Chondrocyte (in vitro differentiated cells): Measurements from ENCODE around the gene SCN2A. TPM values are rescaled to one million over a fixed set of nuclear protein-coding genes. Genes with fewer than 3 reads are reported as not detected.

Source experiments
- DNase-seq: peaks from one replicate; pipeline ENCODE4 v3.0.0; 2021; ENCODE audit warnings: mixed read lengths, low spot score
- H3K27ac Mint-ChIP-seq: one replicate; pipeline ENCODE4 v1.8.0; 2021; ENCODE audit warnings: mild to moderate bottlenecking, moderate library complexity, mixed read lengths; ENCODE audit not compliant: unreplicated experiment
- H3K27me3 Mint-ChIP-seq: 2 replicates; pipeline ENCODE4 v1.8.0; 2021; ENCODE audit warnings: low read depth, mixed read lengths
- H3K36me3 Mint-ChIP-seq: 2 replicates; pipeline ENCODE4 v1.8.0; 2021; ENCODE audit warnings: low read depth, mixed read lengths
- H3K4me1 Mint-ChIP-seq: 2 replicates; pipeline ENCODE4 v1.8.0; 2021; ENCODE audit warnings: low read depth, mild to moderate bottlenecking, mixed read lengths
- H3K4me3 Mint-ChIP-seq: one replicate; pipeline ENCODE4 v1.8.0; 2021; ENCODE audit warnings: mild to moderate bottlenecking, moderate library complexity, mixed read lengths; ENCODE audit not compliant: unreplicated experiment
- H3K9me3 Mint-ChIP-seq: 2 replicates; pipeline ENCODE4 v1.8.0; 2021; ENCODE audit warnings: low read depth, mixed read lengths
- CTCF ChIP-seq: fragments of 200-600 bp; sonication (generic); IDR thresholded peaks from 2 replicates; pipeline ENCODE4 v1.5.0; 2021; ENCODE audit warnings: antibody characterized with exemption, mild to moderate bottlenecking, moderate library complexity
- total RNA-seq: library from RNA; stranded (reverse); gene quantifications from 3 replicates; pipeline ENCODE4 v1.2.1, GENCODE V29; 2021

SCN2A gene
- total RNA-seq, 1 donor from 2014 or later: 1.8 TPM

DNA sequence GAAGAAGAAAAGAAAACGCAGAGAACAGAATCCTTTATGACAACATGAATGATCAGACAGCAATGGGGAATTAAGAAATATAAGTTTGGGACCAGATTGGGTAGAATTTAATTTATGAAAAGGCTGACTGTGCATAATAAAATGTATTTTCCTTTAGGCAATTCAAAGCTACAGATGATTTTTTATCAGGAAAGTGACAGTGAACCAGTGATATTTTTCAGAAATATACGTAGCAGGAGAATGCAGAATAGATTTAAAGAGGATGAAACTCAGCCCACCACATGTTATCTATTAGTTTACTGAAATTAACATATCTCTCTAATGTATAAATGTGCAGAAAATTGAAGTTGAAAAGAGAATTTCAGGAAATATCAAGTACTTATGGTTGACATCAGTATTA, 110.0 kb downstream of the SCN2A start:
- no peak for TF ChIP-seq CTCF
- H3K36me3 Mint-ChIP-seq: no peaks in the 10 kb centered on the region

GRCh38 chr2:165357758-165358157, 118.5 kb downstream of the SCN2A start:
- no peak overlapping the region for H3K4me3 Mint-ChIP-seq
- TF ChIP-seq CTCF: no peak
- peaks cover 3% of the 10 kb centered on the region for H3K4me1 Mint-ChIP-seq
- no peak for DNase-seq
- H3K36me3 Mint-ChIP-seq: no peaks in the 10 kb centered on the region
- H3K27me3 Mint-ChIP-seq: no peaks in the 10 kb centered on the region
- no peak overlapping the region for H3K27ac Mint-ChIP-seq
- no peaks in the 10 kb centered on the region for H3K9me3 Mint-ChIP-seq

More for the DNA sequence above, 110.0 kb downstream of the SCN2A start:
- DNase-seq: no peak
- no peaks in the 10 kb centered on the region for H3K27me3 Mint-ChIP-seq
- no peaks in the 10 kb centered on the region for H3K4me1 Mint-ChIP-seq
- H3K9me3 Mint-ChIP-seq: peaks cover 2% of the 10 kb centered on the region
- no peak overlapping the region for H3K27ac Mint-ChIP-seq
- no peak overlapping the region for H3K4me3 Mint-ChIP-seq

DNA sequence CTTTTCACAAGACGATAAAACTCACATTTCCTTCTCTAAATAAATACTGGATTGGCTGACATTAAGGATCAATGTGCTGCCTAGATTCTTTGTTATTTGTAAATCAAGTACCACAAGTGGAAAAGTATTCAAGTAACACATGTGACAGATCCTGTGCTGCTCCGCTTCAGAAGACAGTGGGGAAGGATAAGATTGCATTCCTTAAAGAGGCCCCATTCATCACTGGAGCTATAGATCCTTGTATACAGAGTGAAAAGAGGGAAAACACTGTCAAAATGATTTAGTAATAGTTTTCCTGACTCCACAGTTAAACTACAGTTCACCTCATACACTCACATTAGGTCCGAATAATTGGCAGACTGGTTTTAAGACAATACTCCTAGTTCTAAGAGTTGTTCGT, 122.3 kb downstream of the SCN2A start:
- TF ChIP-seq CTCF: no peak
- Mint-ChIP-seq H3K4me3 (no peak overlapping the region), H3K4me1 (peaks cover 3% of the 10 kb centered on the region), H3K27me3 (no peaks in the 10 kb centered on the region), H3K27ac (no peak overlapping the region), H3K9me3 (no peaks in the 10 kb centered on the region), H3K36me3 (no peaks in the 10 kb centered on the region)
- no peak for DNase-seq

DNA sequence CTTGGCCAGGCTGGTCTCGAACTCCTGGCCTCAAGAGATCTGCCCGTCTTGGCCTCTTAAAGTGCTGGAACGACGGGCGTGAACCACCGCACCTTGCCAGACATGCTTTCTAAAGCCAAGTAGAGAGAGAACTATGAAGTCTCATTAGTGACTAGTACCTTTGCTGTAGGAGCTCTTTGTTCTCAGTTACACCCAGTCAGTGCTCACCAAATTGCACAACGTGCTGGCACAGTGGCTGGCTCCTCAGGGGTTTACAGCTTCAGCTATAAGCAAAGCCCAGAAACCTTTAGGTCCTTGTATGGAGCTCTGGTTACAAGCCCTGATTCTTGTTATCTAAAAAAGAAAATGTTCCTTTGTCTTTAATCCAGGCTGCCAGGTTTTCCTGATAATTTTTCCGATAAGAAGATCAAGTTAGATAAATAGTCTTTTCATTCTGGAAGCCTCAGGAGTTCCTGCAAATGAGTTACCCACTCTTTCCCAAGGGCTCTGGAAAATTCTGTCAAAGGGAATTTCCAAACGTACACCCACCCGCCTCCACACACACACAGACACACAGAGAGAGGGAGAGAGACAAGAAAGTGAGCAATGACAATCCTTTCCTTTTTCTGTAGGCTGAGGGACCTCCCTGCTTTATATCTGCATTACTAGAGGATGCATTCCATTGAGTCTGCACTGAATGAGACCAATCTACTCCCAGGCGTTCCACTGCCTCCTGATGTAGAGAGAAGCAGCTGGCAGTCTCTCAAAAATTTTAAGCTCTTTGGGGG, 130.1 kb downstream of the SCN2A start:
- Mint-ChIP-seq H3K4me1 (no peaks in the 10 kb centered on the region), H3K27ac (no peak overlapping the region), H3K27me3 (no peaks in the 10 kb centered on the region), H3K36me3 (no peaks in the 10 kb centered on the region), H3K9me3 (no peaks in the 10 kb centered on the region), H3K4me3 (no peak overlapping the region)
- no peak for DNase-seq
- no peak for TF ChIP-seq CTCF

DNA sequence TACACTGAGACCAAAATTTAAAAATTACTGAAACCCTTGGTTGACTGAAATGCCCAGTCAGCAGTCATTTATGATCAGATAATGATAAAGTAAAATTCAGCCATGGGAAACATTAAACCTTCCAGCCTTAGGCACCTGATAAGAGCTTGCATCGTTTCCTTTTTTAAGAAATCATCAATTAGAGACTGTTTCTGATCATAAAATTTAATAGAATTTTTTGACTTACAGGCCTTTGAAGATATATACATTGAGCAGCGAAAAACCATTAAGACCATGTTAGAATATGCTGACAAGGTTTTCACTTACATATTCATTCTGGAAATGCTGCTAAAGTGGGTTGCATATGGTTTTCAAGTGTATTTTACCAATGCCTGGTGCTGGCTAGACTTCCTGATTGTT, 130.7 kb downstream of the SCN2A start:
- Mint-ChIP-seq H3K27me3 (no peaks in the 10 kb centered on the region), H3K36me3 (no peaks in the 10 kb centered on the region), H3K4me3 (no peak overlapping the region), H3K27ac (no peak overlapping the region), H3K9me3 (no peaks in the 10 kb centered on the region), H3K4me1 (no peaks in the 10 kb centered on the region)
- no peak for DNase-seq
- no peak for TF ChIP-seq CTCF
